Naive thymus-derived CD4-positive, alpha-beta T cell (primary cell): ENCODE data around the gene P3H2. TPM values are rescaled to one million over a fixed set of nuclear protein-coding genes. Genes with fewer than 3 reads are reported as not detected.
A peak's percentile ranks its signal among the peaks of the same experiment; 100 is the strongest.

Experiments
- ATAC-seq: fragments of 150-1000 bp; cut with Tn5 transposase; 2 replicates; pipeline ENCODE4 v1.10.0; 2021; ENCODE audit warnings: mild to moderate bottlenecking, moderate library complexity
- CTCF ChIA-PET: fragments of 350-600 bp; sonication (Branson Sonifier 250); formaldehyde crosslinking; loops from one replicate; lab custom pipeline; 2021; ENCODE audit warnings: antibody characterized with exemption; lab: Charles Lee
- POLR2A ChIA-PET: fragments of 350-600 bp; sonication (Branson Sonifier 250); formaldehyde crosslinking; loops from one replicate; lab custom pipeline; 2021; ENCODE audit warnings: antibody characterized with exemption, inconsistent platforms; lab: Charles Lee
- DNase-seq, 9 donors: peaks; one replicate each; pipeline versions ENCODE4 v3.0.0 to v3.0.0-alpha.2; 2020 to 2022; ENCODE audit warnings: mixed read lengths in 1 of 9
- H3K27ac ChIP-seq: one replicate; pipeline ENCODE4 v1.7.0; 2013; ENCODE audit warnings: mild to moderate bottlenecking, low read depth, low read length, moderate library complexity
- H3K27me3 ChIP-seq, 2 donors: one replicate each; pipeline ENCODE4 v1.7.0; 2013; ENCODE audit warnings: low read length in 2 of 2, mild to moderate bottlenecking in 2 of 2, moderate library complexity in 2 of 2; ENCODE audit not compliant: control insufficient read depth in 2 of 2, insufficient read depth in 2 of 2
- H3K36me3 ChIP-seq, 3 experiments: 1 replicate in 2 of 3; 2 replicates in 1 of 3; pipeline ENCODE4 v1.7.0; 2013; ENCODE audit warnings: low read length in 3 of 3, mild to moderate bottlenecking in 3 of 3, moderate library complexity in 1 of 3; ENCODE audit not compliant: insufficient read depth in 3 of 3, control insufficient read depth in 2 of 3
- H3K4me1 ChIP-seq, 2 donors: one replicate each; pipeline ENCODE4 v1.7.0; 2013; ENCODE audit warnings: low read length in 2 of 2, mild to moderate bottlenecking in 2 of 2, moderate library complexity in 1 of 2; ENCODE audit not compliant: control insufficient read depth in 2 of 2, insufficient read depth in 2 of 2
- H3K4me3 ChIP-seq: 2 replicates; pipeline ENCODE4 v1.7.0; 2013; ENCODE audit warnings: mild to moderate bottlenecking, low read length
- H3K9me3 ChIP-seq, 3 experiments: 1 replicate in 2 of 3; 2 replicates in 1 of 3; pipeline ENCODE4 v1.7.0; 2013; ENCODE audit warnings: low read length in 3 of 3; ENCODE audit not compliant: control insufficient read depth in 2 of 3
- H3K27ac Mint-ChIP-seq, 9 donors: one replicate each; pipeline ENCODE4 v1.8.0; 2020 to 2022; ENCODE audit warnings: mixed read lengths in 9 of 9, mild to moderate bottlenecking in 8 of 9, moderate library complexity in 5 of 9, inconsistent platforms in 2 of 9
- H3K27me3 Mint-ChIP-seq, 5 donors: one replicate each; pipeline ENCODE4 v1.8.0; 2021 to 2022; ENCODE audit warnings: mixed read lengths in 5 of 5, mild to moderate bottlenecking in 1 of 5
- H3K36me3 Mint-ChIP-seq, 5 donors: one replicate each; pipeline ENCODE4 v1.8.0; 2020 to 2022; ENCODE audit warnings: mixed read lengths in 5 of 5, mild to moderate bottlenecking in 3 of 5, inconsistent platforms in 1 of 5
- H3K4me1 Mint-ChIP-seq, 7 donors: one replicate each; pipeline ENCODE4 v1.8.0; 2020 to 2022; ENCODE audit warnings: mixed read lengths in 7 of 7, mild to moderate bottlenecking in 3 of 7, inconsistent platforms in 1 of 7
- H3K4me3 Mint-ChIP-seq, 10 donors: one replicate each; pipeline ENCODE4 v1.8.0; 2020 to 2022; ENCODE audit warnings: mild to moderate bottlenecking in 10 of 10, mixed read lengths in 10 of 10, moderate library complexity in 6 of 10, inconsistent platforms in 2 of 10
- H3K9me3 Mint-ChIP-seq, 11 donors: one replicate each; pipeline ENCODE4 v1.8.0; 2020 to 2022; ENCODE audit warnings: mixed read lengths in 11 of 11, mild to moderate bottlenecking in 4 of 11, inconsistent platforms in 1 of 11, moderate library complexity in 1 of 11
- intact Hi-C, 2 donors: fragments of 100-400 bp; cut with micrococcal nuclease; formaldehyde crosslinking; loops; one replicate each; pipeline ENCODE4 v1.15.1; 2023
- polyA plus RNA-seq, 2 donors: library from polyadenylated mRNA; unstranded; fragments of 300-500 nt; fragmentation: Illumina TruSeq; gene quantifications; one replicate each; pipeline ENCODE4 v1.2.3, GENCODE V29; 2021
- total RNA-seq, 6 experiments: library from RNA in 5 of 6; stranded (reverse) in 5 of 6; gene quantifications; 1 replicate in 5 of 6; 2 replicates in 1 of 6; pipeline ENCODE4 v1.2.3 and lab custom pipeline; 2021 to 2026

P3H2 gene
- total and polyA plus RNA-seq, 7 experiments from 2014 or later = 0.48 to 1.8 TPM; not detected in 5

GRCh38 chr3:190119461-190120268 lies 1.0 kb downstream of the P3H2 start:
- no peaks in the 10 kb centered on the region for H3K9me3 ChIP-seq
- H3K27me3 ChIP-seq = no peaks in the 10 kb centered on the region
- Mint-ChIP-seq H3K4me1 (peaks cover 3 to 12% (median 9%) of the 10 kb centered on the region in 7 donors), H3K36me3 (peaks cover 0 to 6% (median 0%) of the 10 kb centered on the region in 5 donors), H3K4me3 (peak overlapping the region; percentile 54 to 86 (median 70)), H3K9me3 (peaks cover 0 to 2% (median 0%) of the 10 kb centered on the region in 11 donors), H3K27ac (no peak overlapping the region), H3K27me3 (peaks cover 48 to 78% (median 62%) of the 10 kb centered on the region in 5 donors)
- peak; percentile 24 for ATAC-seq
- CTCF ChIA-PET = no interaction called here
- POLR2A ChIA-PET = no interaction called here
- DNase-seq = no peak
- intact Hi-C loops = loop anchor here in 1 of 2 donors (5.0 kb wide), 1 partner anchor 203 kb away; the partner anchor contains the start of gene CLDN1
- H3K4me3 ChIP-seq = no peak overlapping the region
- no peaks in the 10 kb centered on the region for H3K36me3 ChIP-seq
- no peak overlapping the region for H3K27ac ChIP-seq
- H3K4me1 ChIP-seq = no peaks in the 10 kb centered on the region

DNA sequence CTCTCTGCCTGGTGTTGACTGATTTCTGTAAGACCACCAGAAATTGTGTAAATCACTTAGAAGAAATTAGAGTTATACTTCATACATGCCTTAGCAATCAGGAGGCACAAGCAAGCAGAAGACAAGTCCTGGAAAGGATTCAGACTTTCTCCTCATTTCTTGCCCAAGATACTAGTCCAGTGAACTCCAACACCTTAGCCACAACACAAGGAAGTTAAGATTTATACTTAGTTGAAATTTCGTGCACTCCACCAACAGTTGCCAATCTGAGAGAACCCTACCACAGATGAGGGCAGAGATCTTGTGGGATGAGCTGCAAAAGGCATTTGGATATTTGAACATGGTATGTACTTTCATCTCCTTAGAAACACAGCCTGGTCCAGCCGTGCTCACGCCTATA lies 2.3 kb downstream of the P3H2 start:
- Histone ChIP-seq H3K27ac (no peak overlapping the region), H3K36me3 (no peaks in the 10 kb centered on the region), H3K27me3 (no peaks in the 10 kb centered on the region), H3K4me3 (no peak overlapping the region), H3K9me3 (no peaks in the 10 kb centered on the region), H3K4me1 (no peaks in the 10 kb centered on the region)
- H3K4me1 Mint-ChIP-seq = peaks cover 3 to 12% (median 9%) of the 10 kb centered on the region in 7 donors
- H3K27me3 Mint-ChIP-seq = peaks cover 48 to 73% (median 56%) of the 10 kb centered on the region in 5 donors
- H3K9me3 Mint-ChIP-seq = peaks cover 0 to 2% (median 0%) of the 10 kb centered on the region in 11 donors
- ATAC-seq (no peak), DNase-seq (no peak)
- H3K4me3 Mint-ChIP-seq = peak overlapping the region in 1 of 10 donors; percentile 20
- H3K27ac Mint-ChIP-seq = no peak overlapping the region
- ChIA-PET CTCF (no interaction called here), POLR2A (no interaction called here)
- peaks cover 0 to 6% (median 0%) of the 10 kb centered on the region in 5 donors for H3K36me3 Mint-ChIP-seq
- intact Hi-C loops = loop anchor here in 1 of 2 donors (5.0 kb wide), 1 partner anchor 204 kb away; the partner anchor contains the start of gene CLDN1

- Mint-ChIP-seq H3K4me1 (peaks cover 3 to 12% (median 9%) of the 10 kb centered on the region in 7 donors), H3K27me3 (peaks cover 49 to 71% (median 52%) of the 10 kb centered on the region in 5 donors), H3K27ac (no peak overlapping the region), H3K36me3 (peaks cover 0 to 6% (median 0%) of the 10 kb centered on the region in 5 donors), H3K4me3 (no peak overlapping the region), H3K9me3 (peaks cover 0 to 2% (median 0%) of the 10 kb centered on the region in 11 donors)
- Histone ChIP-seq H3K9me3 (no peaks in the 10 kb centered on the region), H3K4me1 (no peaks in the 10 kb centered on the region), H3K27me3 (no peaks in the 10 kb centered on the region), H3K36me3 (no peaks in the 10 kb centered on the region), H3K4me3 (no peak overlapping the region), H3K27ac (no peak overlapping the region)
- ChIA-PET POLR2A (no interaction called here), CTCF (no interaction called here)
- no peak for DNase-seq
- no peak for ATAC-seq
- intact Hi-C loops = loop anchor here in 1 of 2 donors (5.0 kb wide), 1 partner anchor 204 kb away; the partner anchor contains the start of gene CLDN1
Measured at GRCh38 chr3:190117981-190118380, 2.7 kb downstream of the P3H2 start.

DNA sequence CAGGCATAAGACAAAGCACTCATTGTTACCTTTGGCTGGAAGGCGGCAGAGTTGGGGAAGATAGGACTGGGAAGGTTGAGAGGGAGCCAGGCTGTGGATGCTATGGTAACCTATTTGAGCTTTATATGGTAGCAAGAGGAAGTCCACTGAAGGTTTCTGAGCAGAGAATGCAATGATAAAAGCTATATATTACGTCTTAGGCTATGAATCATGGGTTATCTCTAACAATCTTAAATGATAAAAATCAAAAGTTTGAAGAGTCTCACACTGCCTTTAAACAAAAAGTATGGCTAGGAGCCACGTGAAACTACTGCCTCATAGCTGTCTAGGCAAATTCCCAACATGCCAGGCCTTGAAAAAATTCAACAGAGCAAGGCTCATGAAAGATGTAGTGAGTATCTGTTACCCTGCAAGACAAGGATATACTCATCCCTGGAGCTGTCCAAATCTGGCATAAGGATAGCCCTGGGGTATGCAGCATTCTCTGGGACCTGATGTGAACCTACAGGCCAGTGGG lies 4.1 kb downstream of the P3H2 start:
- Mint-ChIP-seq H3K9me3 (peaks cover 0 to 2% (median 0%) of the 10 kb centered on the region in 11 donors), H3K27me3 (peaks cover 51 to 69% (median 55%) of the 10 kb centered on the region in 5 donors), H3K4me1 (peaks cover 3 to 11% (median 9%) of the 10 kb centered on the region in 7 donors), H3K4me3 (no peak overlapping the region), H3K27ac (no peak overlapping the region), H3K36me3 (peaks cover 0 to 6% (median 0%) of the 10 kb centered on the region in 5 donors)
- no peak overlapping the region for H3K27ac ChIP-seq
- no peaks in the 10 kb centered on the region for H3K27me3 ChIP-seq
- no peak for DNase-seq
- intact Hi-C loops = loop anchor here in 1 of 2 donors (5.0 kb wide), 1 partner anchor 206 kb away; the partner anchor contains the start of gene CLDN1
- no peaks in the 10 kb centered on the region for H3K36me3 ChIP-seq
- H3K4me3 ChIP-seq = no peak overlapping the region
- ChIA-PET CTCF (no interaction called here), POLR2A (no interaction called here)
- H3K9me3 ChIP-seq = no peaks in the 10 kb centered on the region
- no peak for ATAC-seq
- no peaks in the 10 kb centered on the region for H3K4me1 ChIP-seq

DNA sequence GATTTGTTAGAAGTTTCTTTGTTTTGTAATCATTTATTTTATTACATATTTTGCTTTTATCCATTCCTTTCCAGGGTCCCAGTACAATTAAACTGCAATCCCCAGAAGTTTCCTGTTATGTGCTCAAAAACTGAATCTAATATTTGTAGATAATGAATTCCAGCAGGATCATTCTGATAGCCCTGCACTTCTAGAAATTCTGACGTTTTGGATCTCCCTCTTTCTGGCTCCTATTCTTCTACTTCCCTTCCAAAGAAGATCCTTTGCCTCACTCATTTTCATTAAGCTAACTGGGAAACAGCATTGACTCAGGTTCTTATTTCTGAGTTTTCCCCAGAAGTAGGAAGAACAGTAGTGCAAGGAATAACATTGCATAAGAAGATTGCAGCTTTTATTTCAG lies 9.9 kb downstream of the P3H2 start:
- no peaks in the 10 kb centered on the region for H3K4me1 ChIP-seq
- Mint-ChIP-seq H3K4me1 (peaks cover 0 to 1% (median 0%) of the 10 kb centered on the region in 7 donors), H3K36me3 (no peaks in the 10 kb centered on the region), H3K4me3 (no peak overlapping the region), H3K27me3 (peaks cover 32 to 56% (median 35%) of the 10 kb centered on the region in 5 donors), H3K27ac (no peak overlapping the region), H3K9me3 (no peaks in the 10 kb centered on the region)
- H3K27me3 ChIP-seq = no peaks in the 10 kb centered on the region
- no peaks in the 10 kb centered on the region for H3K36me3 ChIP-seq
- no peaks in the 10 kb centered on the region for H3K9me3 ChIP-seq
- H3K4me3 ChIP-seq = no peak overlapping the region
- ATAC-seq (no peak), DNase-seq (no peak)
- intact Hi-C loops = no loop called here
- ChIA-PET CTCF (no interaction called here), POLR2A (no interaction called here)
- H3K27ac ChIP-seq = no peak overlapping the region

DNA sequence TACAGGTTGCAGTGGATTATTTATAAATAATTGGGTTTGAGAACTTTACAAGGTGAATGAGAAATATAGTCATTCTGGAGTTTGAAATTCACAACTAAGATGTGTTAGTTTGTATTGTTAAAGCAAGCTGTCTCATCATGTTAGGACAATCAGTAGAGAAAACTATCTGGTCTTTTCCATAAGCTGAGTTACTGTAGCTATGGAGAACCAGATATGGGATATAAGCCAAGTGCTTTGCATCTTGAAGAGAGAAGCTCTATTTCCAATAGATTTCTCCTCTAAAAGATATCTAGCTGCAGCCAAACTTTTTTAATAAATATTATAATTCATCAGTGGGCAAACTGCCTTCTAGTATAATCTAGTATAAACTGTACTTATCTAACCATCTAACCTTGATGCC lies 11.3 kb downstream of the P3H2 start:
- peaks cover 28 to 57% (median 37%) of the 10 kb centered on the region in 5 donors for H3K27me3 Mint-ChIP-seq

More for the DNA sequence above, 11.3 kb downstream of the P3H2 start:
- H3K4me3 ChIP-seq = no peak overlapping the region
- H3K27me3 ChIP-seq = no peaks in the 10 kb centered on the region
- H3K36me3 ChIP-seq = no peaks in the 10 kb centered on the region
- H3K4me1 ChIP-seq = no peaks in the 10 kb centered on the region
- H3K27ac ChIP-seq = no peak overlapping the region
- Mint-ChIP-seq H3K4me3 (no peak overlapping the region), H3K4me1 (peaks cover 0 to 2% (median 0%) of the 10 kb centered on the region in 7 donors), H3K36me3 (no peaks in the 10 kb centered on the region), H3K9me3 (no peaks in the 10 kb centered on the region), H3K27ac (no peak overlapping the region)
- intact Hi-C loops = no loop called here
- CTCF ChIA-PET = no interaction called here
- DNase-seq = no peak
- POLR2A ChIA-PET = no interaction called here
- ATAC-seq = no peak
- H3K9me3 ChIP-seq = no peaks in the 10 kb centered on the region
